H1 (cell line): ENCODE measurements around the gene SEMA3C. TPM values are rescaled to one million over a fixed set of nuclear protein-coding genes. Genes with fewer than 3 reads are reported as not detected.

Experiments used
- CBX5 ChIP-seq: fragments of 300-800, 300-1000 bp; sonication (generic); IDR thresholded peaks from 2 replicates; pipeline ENCODE4 v1.7.1; 2016; ENCODE audit warnings: antibody characterized with exemption, low read length, low read depth
- CHD7 ChIP-seq: fragments of 300-600 bp; sonication (generic); IDR thresholded peaks from 2 replicates; pipeline ENCODE4 v1.7.1; 2012; ENCODE audit warnings: low read length, moderate library complexity, mild to moderate bottlenecking, inconsistent platforms; ENCODE audit not compliant: insufficient replicate concordance
- EP300 ChIP-seq, 2 experiments: IDR thresholded peaks; 1 replicate in 1 of 2; 2 replicates in 1 of 2; pipeline ENCODE4 v1.6.1; 2011 to 2012; ENCODE audit warnings: low read depth in 2 of 2, low read length in 2 of 2, mild to moderate bottlenecking in 2 of 2, borderline replicate concordance in 1 of 2, inconsistent platforms in 1 of 2, moderate library complexity in 1 of 2
- NANOG ChIP-seq: IDR thresholded peaks from 2 replicates; pipeline ENCODE4 v1.6.1; 2011; ENCODE audit warnings: low read length, low read depth, mild to moderate bottlenecking, inconsistent platforms; ENCODE audit not compliant: insufficient read depth, poor library complexity, severe bottlenecking
- NRF1 ChIP-seq: IDR thresholded peaks from 2 replicates; pipeline ENCODE4 v1.6.1; 2011; ENCODE audit warnings: mild to moderate bottlenecking, low read depth, low read length, improper control_type of control experiment
- POLR2A ChIP-seq, 2 experiments: IDR thresholded peaks; 1 replicate in 1 of 2; 2 replicates in 1 of 2; pipeline ENCODE4 v1.6.1; 2011; ENCODE audit warnings: low read depth in 2 of 2, low read length in 2 of 2, mild to moderate bottlenecking in 2 of 2; ENCODE audit errors: control extremely low read depth in 1 of 2
- SP4 ChIP-seq: IDR thresholded peaks from 2 replicates; pipeline ENCODE4 v1.6.1; 2012; ENCODE audit warnings: low read length, inconsistent platforms
- USF2 ChIP-seq: IDR thresholded peaks from 2 replicates; pipeline ENCODE4 v1.6.1; 2011; ENCODE audit warnings: low read length, improper control_type of control experiment
- polyA plus RNA-seq, 7 experiments: library from polyadenylated mRNA; depleted of rRNA in 3 of 7; stranded (reverse) in 5 of 7; unstranded in 2 of 7; fragments of >200 nt in 5 of 7; fragments of 200-250 nt in 2 of 7; gene quantifications; 1 replicate in 5 of 7; 2 replicates in 1 of 7; 4 replicates in 1 of 7; pipeline versions ENCODE4 v1.2.1 to v1.2.3, GENCODE V29; 2011 to 2013; ENCODE audit warnings: missing spikeins in 2 of 7, mixed read lengths in 2 of 7
- total RNA-seq: library from RNA; stranded (reverse); fragmentation: NEBNext Ultra II Directional; extraction: Animal tissue kit (Norgen Biotek cat#: 25700); gene quantifications from 2 replicates; pipeline ENCODE4 v1.2.1, GENCODE V29; 2021

SEMA3C gene
- total and polyA plus RNA-seq, 2 of the 8 experiments (the other 6 are each of a cell fraction or from before 2014, with no cell fraction given), result 0.15 to 1.4 TPM

- TF ChIP-seq CHD7, result no peak
- TF ChIP-seq NRF1, result no peak
- no peak for TF ChIP-seq NANOG
- no peak for TF ChIP-seq EP300 (IDR thresholded peaks at IDR 0.05; ENCODE audit: borderline replicate concordance in 1 of 2, low read depth in 2 of 2, low read length in 2 of 2)
- no peak for TF ChIP-seq POLR2A (IDR thresholded peaks at IDR 0.05; ENCODE audit: control extremely low read depth in 1 of 2, low read depth in 2 of 2, low read length in 2 of 2)
- TF ChIP-seq USF2, result no peak
- TF ChIP-seq SP4, result no peak
- no peak for TF ChIP-seq CBX5
Observed at GRCh38 chr7:80908360-80908797, 10.5 kb downstream of the SEMA3C start (continued).
